RWPE1 (cell line): Measurements from ENCODE around the gene GALNT2.

Experiments
- CTCF ChIA-PET: fragments of 350-600 bp; sonication (Branson Sonifier 250); formaldehyde crosslinking; extraction: SDS; loops from one replicate; lab custom pipeline; 2021; lab: Yijun Ruan, JAX
- POLR2A ChIA-PET: fragments of 400-600 bp; formaldehyde crosslinking; extraction: SDS; loops from one replicate; lab custom pipeline; 2020; ENCODE audit warnings: antibody characterized with exemption; ENCODE audit not compliant: low non-redundant PET; lab: Yijun Ruan, JAX
- DNase-seq: peaks from one replicate; pipeline ENCODE4 v3.0.0; 2012; ENCODE audit warnings: low spot score
- H3K27ac ChIP-seq: fragments of 450-650 bp; 2 replicates; pipeline ENCODE4 v1.5.1; 2017
- CTCF ChIP-seq: fragments of 450-650 bp; conservative IDR thresholded peaks from 2 replicates; pipeline ENCODE4 v1.5.1; 2017; ENCODE audit warnings: low read depth, mild to moderate bottlenecking

GALNT2 gene

GRCh38 chr1:230100932-230101331 lies 33.9 kb downstream of the GALNT2 start:
- no peak for DNase-seq
- TF ChIP-seq CTCF, result no peak
- ChIA-PET CTCF (no interaction called here), POLR2A (no interaction called here)
- H3K27ac ChIP-seq, result no peak overlapping the region

DNA sequence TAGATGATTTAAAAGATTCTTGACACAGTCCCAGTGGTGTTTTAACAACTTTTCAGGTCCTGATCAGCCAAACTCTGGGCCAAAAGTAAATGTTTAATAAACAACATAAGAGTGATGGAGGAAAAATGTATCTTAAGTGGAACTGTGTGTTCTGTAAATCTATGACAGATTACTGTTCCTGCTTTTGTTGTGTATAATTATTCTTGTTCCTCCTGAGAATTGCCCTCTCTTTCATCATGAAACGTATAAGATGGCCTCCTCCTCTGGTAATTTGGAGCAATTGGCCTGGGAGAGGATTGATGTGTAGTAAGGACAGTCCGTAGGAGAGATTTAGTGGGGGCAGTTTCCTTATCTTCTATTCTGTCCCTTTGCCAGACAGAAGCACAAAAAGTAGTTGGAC lies 34.5 kb downstream of the GALNT2 start:
- DNase-seq, result no peak
- H3K27ac ChIP-seq, result no peak overlapping the region
- TF ChIP-seq CTCF, result no peak
- ChIA-PET POLR2A (interaction anchor here (0.7 kb wide), 1 partner anchor 18 kb away, joined by 4 read pairs; no protein-coding TSS in a partner anchor), CTCF (no interaction called here)

- H3K27ac ChIP-seq, result no peak overlapping the region
- no peak for DNase-seq
- ChIA-PET CTCF (no interaction called here), POLR2A (interaction anchor here (0.7 kb wide), 1 partner anchor 19 kb away, joined by 4 read pairs; no protein-coding TSS in a partner anchor)
- no peak for TF ChIP-seq CTCF
Measured at GRCh38 chr1:230102046-230102445, 35.0 kb downstream of the GALNT2 start.

DNA sequence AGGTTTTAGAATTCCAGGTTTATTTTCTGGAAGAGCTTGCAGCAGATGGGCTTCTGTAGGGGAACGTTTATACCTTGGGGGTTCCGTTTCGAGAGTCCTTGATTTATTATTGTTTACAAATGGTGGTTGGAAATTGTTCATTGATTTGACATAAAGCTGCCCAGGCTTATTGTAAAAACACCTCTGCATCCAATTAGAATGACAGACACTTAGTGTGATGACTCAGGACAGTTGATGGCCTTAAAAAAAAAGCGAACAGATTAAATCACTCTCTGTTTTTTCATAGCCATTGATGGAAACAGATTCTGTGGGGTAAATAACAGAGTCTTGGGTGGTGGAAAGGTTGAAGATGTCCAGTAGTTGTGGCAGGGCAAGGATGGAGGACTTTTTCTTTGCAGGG lies 35.4 kb downstream of the GALNT2 start:
- H3K27ac ChIP-seq, result no peak overlapping the region
- no peak for TF ChIP-seq CTCF

GRCh38 chr1:230103306-230104173 lies 36.5 kb downstream of the GALNT2 start:
- CTCF ChIA-PET, result interaction anchor here (0.6 to 1.1 kb wide), 3 partner anchors 27 to 330 kb away, joined by 4 to 9 read pairs (median 5); no protein-coding TSS in a partner anchor
- peak overlapping the region; percentile 96 for H3K27ac ChIP-seq

More for the DNA sequence above, 35.4 kb downstream of the GALNT2 start:
- ChIA-PET POLR2A (interaction anchor here (0.7 kb wide), 1 partner anchor 19 kb away, joined by 4 read pairs; no protein-coding TSS in a partner anchor), CTCF (no interaction called here)
- no peak for DNase-seq

More at GRCh38 chr1:230103306-230104173, 36.5 kb downstream of the GALNT2 start:
- DNase-seq, result no peak
- TF ChIP-seq CTCF, result no peak
- POLR2A ChIA-PET, result interaction anchor here (0.6 kb wide), 1 partner anchor 470 kb away, joined by 3 read pairs; no protein-coding TSS in a partner anchor
